BE2C (cell line): Measurements from ENCODE around the gene GRK4.
A peak's percentile ranks its signal among the peaks of the same experiment; 100 is the strongest.
"Not testable (repeated sequence)": the region's sequence is repeated elsewhere in the genome, so short reads cannot be mapped to it uniquely, and the experiment has no call there.

Experiments
- DNase-seq: peaks from one replicate; pipeline ENCODE4 v3.0.0-alpha.2; 2020
- H3K27me3 ChIP-seq: fragments of 250-450 bp; sonication (Bioruptor Pico); 2 replicates; pipeline ENCODE4 v1.5.1; 2020; ENCODE audit warnings: mild to moderate bottlenecking
- H3K36me3 ChIP-seq: fragments of 250-450 bp; sonication (Bioruptor Pico); 2 replicates; pipeline ENCODE4 v1.5.1; 2020; ENCODE audit warnings: mild to moderate bottlenecking
- H3K4me1 ChIP-seq: fragments of 250-450 bp; sonication (Bioruptor Pico); 2 replicates; pipeline ENCODE4 v1.5.1; 2020
- H3K4me3 ChIP-seq: 2 replicates; pipeline ENCODE4 v1.5.1; 2011; ENCODE audit warnings: low read depth, low read length
- H3K9me3 ChIP-seq: fragments of 250-450 bp; sonication (Bioruptor Pico); 2 replicates; pipeline ENCODE4 v1.5.1; 2020
- CTCF ChIP-seq: IDR thresholded peaks from 2 replicates; pipeline ENCODE4 v1.5.1; 2012; ENCODE audit warnings: mild to moderate bottlenecking, low read depth, low read length

GRK4 gene

GRCh38 chr4:2949782-2950125 lies 13.6 kb upstream of the GRK4 start:
- no peak for TF ChIP-seq CTCF
- DNase-seq = no peak
- H3K9me3 ChIP-seq = no peaks in the 10 kb centered on the region
- H3K36me3 ChIP-seq = peaks cover 93% of the 10 kb centered on the region
- no peaks in the 10 kb centered on the region for H3K4me1 ChIP-seq
- H3K4me3 ChIP-seq = no peak overlapping the region
- H3K27me3 ChIP-seq = no peaks in the 10 kb centered on the region

GRCh38 chr4:2950221-2950989 lies 13.0 kb upstream of the GRK4 start:
- no peaks in the 10 kb centered on the region for H3K4me1 ChIP-seq
- no peak for DNase-seq
- no peak for TF ChIP-seq CTCF
- H3K4me3 ChIP-seq = no peak overlapping the region
- H3K36me3 ChIP-seq = peaks cover 88% of the 10 kb centered on the region
- H3K9me3 ChIP-seq = no peaks in the 10 kb centered on the region
- H3K27me3 ChIP-seq = no peaks in the 10 kb centered on the region

GRCh38 chr4:2953496-2953895 lies 9.9 kb upstream of the GRK4 start:
- Histone ChIP-seq H3K9me3 (no peaks in the 10 kb centered on the region), H3K36me3 (peaks cover 93% of the 10 kb centered on the region), H3K27me3 (no peaks in the 10 kb centered on the region), H3K4me1 (no peaks in the 10 kb centered on the region), H3K4me3 (no peak overlapping the region)
- DNase-seq = no peak
- no peak for TF ChIP-seq CTCF

GRCh38 chr4:2954358-2955185 lies 8.8 kb upstream of the GRK4 start:
- peaks cover 90% of the 10 kb centered on the region for H3K36me3 ChIP-seq
- TF ChIP-seq CTCF = peak; percentile 20; the same call in 1 of the 2 replicates
- H3K9me3 ChIP-seq = no peaks in the 10 kb centered on the region
- H3K4me3 ChIP-seq = no peak overlapping the region
- H3K4me1 ChIP-seq = no peaks in the 10 kb centered on the region
- peak; percentile 27 for DNase-seq
- H3K27me3 ChIP-seq = no peaks in the 10 kb centered on the region

- H3K9me3 ChIP-seq, H3K4me3 ChIP-seq, H3K27me3 ChIP-seq, DNase-seq, H3K4me1 ChIP-seq: not testable (repeated sequence)
- H3K36me3 ChIP-seq = peaks cover 90% of the 10 kb centered on the region
These were observed 8.0 kb upstream of the GRK4 start for GRCh38 chr4:2955186-2956044.

GRCh38 chr4:2958446-2958845 lies 4.9 kb upstream of the GRK4 start:
- no peaks in the 10 kb centered on the region for H3K27me3 ChIP-seq
- no peak for TF ChIP-seq CTCF
- H3K4me1 ChIP-seq = no peaks in the 10 kb centered on the region
- DNase-seq = no peak
- peaks cover 69% of the 10 kb centered on the region for H3K36me3 ChIP-seq
- no peaks in the 10 kb centered on the region for H3K9me3 ChIP-seq
- H3K4me3 ChIP-seq = no peak overlapping the region

- not testable (repeated sequence) for H3K4me3 ChIP-seq, H3K4me1 ChIP-seq, H3K27me3 ChIP-seq, DNase-seq, H3K9me3 ChIP-seq
- H3K36me3 ChIP-seq = peaks cover 55% of the 10 kb centered on the region
These were observed 2.9 kb upstream of the GRK4 start for GRCh38 chr4:2960450-2960849.
